ENCODE data around the gene TNS3. TPM values are rescaled to one million over a fixed set of nuclear protein-coding genes. Genes with fewer than 3 reads are reported as not detected.

Gene TNS3
- total and polyA plus RNA-seq, 10 of the 15 experiments (the other 5 are each of a cell fraction or from before 2014, with no cell fraction given), result 0.27 to 2.7 (median 0.79) TPM

- 26% methylated on average over 4 of the region's 4 CpGs for WGBS (ENCODE audit: insufficient coverage, insufficient replicate concordance, low lambda C conversion rate, missing lambda C conversion rate)
- ATAC-seq (no peak), FAIRE-seq (no peak), DNase-seq (ENCODE audit: low read depth, low spot score) (no peak)
- H4K20me1 ChIP-seq (ENCODE audit: control insufficient read depth, insufficient read depth), result no peaks in the 10 kb centered on the region
- H3K79me2 ChIP-seq (ENCODE audit: control insufficient read depth, insufficient read depth, low read length), result no peaks in the 10 kb centered on the region
- no peaks in the 10 kb centered on the region for H3K9me3 ChIP-seq (replicated peaks; ENCODE audit: control insufficient read depth, insufficient read depth, low read length)
- in situ Hi-C loops (cut with MboI) (no loop called here), intact Hi-C loops (cut with micrococcal nuclease; ENCODE audit: unreplicated experiment) (no loop called here)
- H3K9ac ChIP-seq (ENCODE audit: control insufficient read depth, insufficient read depth, low read length), result no peak overlapping the region
- ChIA-PET CTCF (no interaction called here), SMC1A (ENCODE audit: uncharacterized antibody, unreplicated experiment) (no interaction called here), RAD21 (ENCODE audit: unreplicated experiment) (no interaction called here), POLR2A (no interaction called here)
- H3K27ac ChIP-seq (ENCODE audit: control insufficient read depth, insufficient read depth), result no peak overlapping the region
- BruUV-seq (replicated peaks), result no TSS peak
- no peaks in the 10 kb centered on the region for H3K4me1 ChIP-seq (ENCODE audit: control insufficient read depth, insufficient read depth, low read length)
- H2AFZ ChIP-seq (ENCODE audit: control insufficient read depth, low read depth, low read length), result no peak overlapping the region
- no peaks in the 10 kb centered on the region for H3K36me3 ChIP-seq (ENCODE audit: control insufficient read depth in 2 of 2, insufficient read depth in 2 of 2, low read length in 1 of 2)
- H3K27me3 ChIP-seq (replicated peaks in 1 of 2; ENCODE audit: control insufficient read depth in 2 of 2, insufficient read depth in 2 of 2, low read length in 1 of 2), result no peaks in the 10 kb centered on the region; a peak in 1 of 4 replicates
- H3K4me3 ChIP-seq, result no peak overlapping the region
- no peak overlapping the region for H3K4me2 ChIP-seq (ENCODE audit: control insufficient read depth, insufficient read depth)
- no peak for TF ChIP-seq RAD51 (IDR thresholded peaks at IDR 0.05)
- TF ChIP-seq ZSCAN29 (IDR thresholded peaks at IDR 0.05), result no peak
- TF ChIP-seq SIX5 (IDR thresholded peaks at IDR 0.05; ENCODE audit: low read depth, low read length, severe bottlenecking), result no peak
- no peak for TF ChIP-seq ZNF592 (IDR thresholded peaks at IDR 0.05)
- no peak for TF ChIP-seq E2F8 (IDR thresholded peaks at IDR 0.05; ENCODE audit: low read depth, partially characterized antibody)
- no peak for TF ChIP-seq NFYB (IDR thresholded peaks at IDR 0.05; ENCODE audit: insufficient read depth, low read depth, low read length)
- no peak for TF ChIP-seq HDAC6 (IDR thresholded peaks at IDR 0.05; ENCODE audit: unreplicated experiment)
- TF ChIP-seq MTA2 (IDR thresholded peaks at IDR 0.05; ENCODE audit: low read depth), result no peak
- TF ChIP-seq BCL3 (IDR thresholded peaks at IDR 0.05; ENCODE audit: borderline replicate concordance, insufficient read depth, low read depth, low read length, poor library complexity, severe bottlenecking), result no peak
- TF ChIP-seq, protein P1, sequence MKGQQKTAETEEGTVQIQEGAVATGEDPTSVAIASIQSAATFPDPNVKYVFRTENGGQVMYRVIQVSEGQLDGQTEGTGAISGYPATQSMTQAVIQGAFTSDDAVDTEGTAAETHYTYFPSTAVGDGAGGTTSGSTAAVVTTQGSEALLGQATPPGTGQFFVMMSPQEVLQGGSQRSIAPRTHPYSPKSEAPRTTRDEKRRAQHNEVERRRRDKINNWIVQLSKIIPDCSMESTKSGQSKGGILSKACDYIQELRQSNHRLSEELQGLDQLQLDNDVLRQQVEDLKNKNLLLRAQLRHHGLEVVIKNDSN (IDR thresholded peaks at IDR 0.05; ENCODE audit: borderline replicate concordance, extremely low read length, insufficient read depth, low read depth, low read length), result no peak
- TF ChIP-seq CBFB (IDR thresholded peaks at IDR 0.05; ENCODE audit: low read depth), result no peak
- TF ChIP-seq YBX1 (IDR thresholded peaks at IDR 0.05), result no peak
- no peak for TF ChIP-seq RFX5 (IDR thresholded peaks at IDR 0.05; ENCODE audit: low read depth, low read length)
- no peak for TF ChIP-seq ETV6 (conservative IDR thresholded peaks at IDR 0.05 in 1 of 2, IDR thresholded peaks at IDR 0.05 in 1 of 2; ENCODE audit: borderline replicate concordance in 1 of 2, low read depth in 1 of 2)
- no peak for TF ChIP-seq CHD4 (IDR thresholded peaks at IDR 0.05)
- TF ChIP-seq BRCA1 (IDR thresholded peaks at IDR 0.05; ENCODE audit: low read depth, low read length), result no peak
Measured at GRCh38 chr7:47514367-47514766, 67.5 kb downstream of the TNS3 start.

Measured in GM12878 (cell line).